HepG2 (cell line): ENCODE measurements around the gene MISP3. TPM values are rescaled to one million over a fixed set of nuclear protein-coding genes. Genes with fewer than 3 reads are reported as not detected.

ENCODE experiments used
- CENPT ChIP-seq: sonication (generic); formaldehyde crosslinking; IDR thresholded peaks from 2 replicates; pipeline ENCODE4 v1.8.0; 2022; ENCODE audit warnings: low read depth, mild to moderate bottlenecking, moderate library complexity, missing genetic modification reagents
- JARID2 ChIP-seq: sonication (generic); formaldehyde crosslinking; IDR thresholded peaks from 2 replicates; pipeline ENCODE4 v1.8.1; 2023; ENCODE audit warnings: missing genetic modification reagents, inconsistent platforms; ENCODE audit not compliant: insufficient replicate concordance
- NFRKB ChIP-seq: fragments of 450-650 bp; IDR thresholded peaks from 2 replicates; pipeline ENCODE4 v1.6.1; 2017
- REL ChIP-seq: sonication (generic); formaldehyde crosslinking; conservative IDR thresholded peaks from 2 replicates; pipeline ENCODE4 v1.8.0; 2022; ENCODE audit warnings: mild to moderate bottlenecking, missing genetic modification reagents, moderate library complexity
- RELA ChIP-seq: sonication (generic); formaldehyde crosslinking; IDR thresholded peaks from 2 replicates; pipeline ENCODE4 v1.4.0; 2020; ENCODE audit warnings: missing genetic modification reagents
- RXRA ChIP-seq: sonication (generic); formaldehyde crosslinking; IDR thresholded peaks from 2 replicates; pipeline ENCODE4 v1.5.1; 2020; ENCODE audit warnings: missing genetic modification reagents
- ZFP82 ChIP-seq: sonication (generic); formaldehyde crosslinking; IDR thresholded peaks from 2 replicates; pipeline ENCODE4 v1.5.1; 2020; ENCODE audit warnings: mild to moderate bottlenecking, missing genetic modification reagents, borderline replicate concordance
- ZNF547 ChIP-seq: sonication (generic); formaldehyde crosslinking; IDR thresholded peaks from 2 replicates; pipeline ENCODE4 v1.5.1; 2020; ENCODE audit warnings: mild to moderate bottlenecking, missing genetic modification reagents
- ZNF841 ChIP-seq: sonication (generic); formaldehyde crosslinking; IDR thresholded peaks from 2 replicates; pipeline ENCODE4 v1.8.1; 2023; ENCODE audit warnings: missing genetic modification reagents, borderline replicate concordance
- polyA plus RNA-seq, 8 experiments: library from polyadenylated mRNA; depleted of rRNA in 3 of 8; stranded (reverse) in 7 of 8; unstranded in 1 of 8; fragments of >200 nt; fragmentation: Illumina TruSeq in 4 of 8; extraction: Trizol in 4 of 8; gene quantifications; 2 replicates each; pipeline versions ENCODE4 v1.2.1 to v1.2.3, GENCODE V29; 2011 to 2016; ENCODE audit warnings: low read depth in 4 of 8, missing spikeins in 1 of 8, mixed read lengths in 1 of 8; ENCODE audit not compliant: insufficient read depth in 1 of 8
- total RNA-seq, 5 experiments: library from RNA; depleted of rRNA; stranded (reverse); fragments of >200 nt; fragmentation: Illumina TruSeq; extraction: Trizol; gene quantifications; 2 replicates each; pipeline ENCODE4 v1.2.3, GENCODE V29; 2016; ENCODE audit warnings: low read depth in 1 of 5
- TF ChIP-seq, protein P1 (sequence below): sonication (generic); formaldehyde crosslinking; IDR thresholded peaks from 2 replicates; pipeline ENCODE4 v1.5.0; 2020; ENCODE audit warnings: missing genetic modification reagents, mild to moderate bottlenecking, borderline replicate concordance
- TF ChIP-seq, protein P2 (sequence below): sonication (generic); formaldehyde crosslinking; IDR thresholded peaks from 2 replicates; pipeline ENCODE4 v1.4.0; 2020; ENCODE audit warnings: missing genetic modification reagents, borderline replicate concordance
- TF ChIP-seq, protein P3 (sequence below): sonication (generic); formaldehyde crosslinking; conservative IDR thresholded peaks from 2 replicates; pipeline ENCODE4 v1.4.0; 2020; ENCODE audit warnings: missing genetic modification reagents
- TF ChIP-seq, protein P4 (sequence below): sonication (generic); formaldehyde crosslinking; IDR thresholded peaks from 2 replicates; pipeline ENCODE4 v1.9.0; 2021; ENCODE audit warnings: mild to moderate bottlenecking, missing genetic modification reagents

MISP3 gene
- total and polyA plus RNA-seq, 2 of the 13 experiments (the other 11 are each of a cell fraction or from before 2014, with no cell fraction given) = 2.5 to 5.4 TPM

DNA sequence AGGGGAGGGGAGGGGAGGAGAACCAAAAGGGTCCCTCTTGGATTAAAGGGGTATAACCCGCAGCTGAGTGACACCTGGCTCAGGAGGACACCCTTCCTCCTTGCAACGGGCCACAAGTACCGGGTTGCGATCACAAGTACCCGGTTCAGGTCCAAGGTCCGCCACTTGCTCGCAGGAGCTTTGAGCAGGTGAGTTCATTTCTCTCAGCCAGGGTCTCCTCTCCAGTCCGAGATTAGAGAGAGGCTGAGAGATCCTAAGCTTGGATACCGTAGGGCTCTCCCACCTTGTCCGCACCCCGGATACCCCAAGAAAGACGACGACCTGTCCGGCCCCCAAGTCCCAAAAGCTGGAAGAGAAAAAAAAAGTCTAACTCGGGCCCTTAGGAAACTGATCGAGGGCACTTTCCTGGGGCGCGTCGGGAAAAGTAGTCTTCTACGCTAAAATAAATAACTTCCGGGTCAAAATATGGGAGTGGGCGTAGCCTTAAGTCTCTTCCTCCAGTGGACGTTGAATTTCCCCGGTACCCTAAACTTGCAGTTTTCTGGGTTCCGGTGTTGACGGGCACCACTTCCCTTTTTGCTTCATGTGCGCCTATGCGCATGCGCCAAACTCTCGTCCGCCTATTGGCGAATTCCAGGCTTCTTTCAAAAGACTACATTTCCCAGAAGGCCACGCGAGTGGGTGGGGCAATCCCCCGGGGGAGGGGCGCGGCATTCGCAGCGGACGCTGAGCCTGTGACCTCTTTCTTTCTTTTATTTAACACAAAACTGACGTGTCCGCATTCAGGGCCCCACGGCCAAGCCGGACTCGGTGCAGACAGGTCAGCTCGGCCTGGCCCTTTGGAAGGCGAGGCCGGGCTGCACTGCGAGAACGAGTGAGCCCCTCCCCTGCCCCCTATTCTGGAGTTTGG lies 8.6 kb downstream of the MISP3 start (continued):
- TF ChIP-seq CENPT (CRISPR knock-in tag) (no peak), NFRKB (no peak), RELA (CRISPR knock-in tag) (no peak), ZFP82 (CRISPR knock-in tag) (no peak), ZNF547 (no peak; the same call in 1 of the 2 replicates), REL (CRISPR knock-in tag) (no peak), JARID2 (CRISPR knock-in tag) (no peak), RXRA (CRISPR knock-in tag) (peak; percentile 46; the same call in 1 of the 2 replicates), ZNF841 (CRISPR knock-in tag) (no peak)
- TF ChIP-seq, protein P1, sequence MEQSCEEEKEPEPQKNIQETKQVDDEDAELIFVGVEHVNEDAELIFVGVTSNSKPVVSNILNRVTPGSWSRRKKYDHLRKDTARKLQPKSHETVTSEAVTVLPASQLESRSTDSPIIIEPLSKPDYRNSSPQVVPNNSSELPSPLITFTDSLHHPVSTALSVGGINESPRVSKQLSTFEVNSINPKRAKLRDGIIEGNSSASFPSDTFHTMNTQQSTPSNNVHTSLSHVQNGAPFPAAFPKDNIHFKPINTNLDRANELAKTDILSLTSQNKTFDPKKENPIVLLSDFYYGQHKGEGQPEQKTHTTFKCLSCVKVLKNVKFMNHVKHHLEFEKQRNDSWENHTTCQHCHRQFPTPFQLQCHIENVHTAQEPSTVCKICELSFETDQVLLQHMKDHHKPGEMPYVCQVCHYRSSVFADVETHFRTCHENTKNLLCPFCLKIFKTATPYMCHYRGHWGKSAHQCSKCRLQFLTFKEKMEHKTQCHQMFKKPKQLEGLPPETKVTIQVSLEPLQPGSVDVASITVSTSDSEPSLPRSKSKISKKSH (CRISPR knock-in tag) = no peak
- TF ChIP-seq, protein P2, sequence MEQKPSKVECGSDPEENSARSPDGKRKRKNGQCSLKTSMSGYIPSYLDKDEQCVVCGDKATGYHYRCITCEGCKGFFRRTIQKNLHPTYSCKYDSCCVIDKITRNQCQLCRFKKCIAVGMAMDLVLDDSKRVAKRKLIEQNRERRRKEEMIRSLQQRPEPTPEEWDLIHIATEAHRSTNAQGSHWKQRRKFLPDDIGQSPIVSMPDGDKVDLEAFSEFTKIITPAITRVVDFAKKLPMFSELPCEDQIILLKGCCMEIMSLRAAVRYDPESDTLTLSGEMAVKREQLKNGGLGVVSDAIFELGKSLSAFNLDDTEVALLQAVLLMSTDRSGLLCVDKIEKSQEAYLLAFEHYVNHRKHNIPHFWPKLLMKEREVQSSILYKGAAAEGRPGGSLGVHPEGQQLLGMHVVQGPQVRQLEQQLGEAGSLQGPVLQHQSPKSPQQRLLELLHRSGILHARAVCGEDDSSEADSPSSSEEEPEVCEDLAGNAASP (CRISPR knock-in tag) = peak; percentile 23; the same call in 1 of the 2 replicates
- TF ChIP-seq, protein P3, sequence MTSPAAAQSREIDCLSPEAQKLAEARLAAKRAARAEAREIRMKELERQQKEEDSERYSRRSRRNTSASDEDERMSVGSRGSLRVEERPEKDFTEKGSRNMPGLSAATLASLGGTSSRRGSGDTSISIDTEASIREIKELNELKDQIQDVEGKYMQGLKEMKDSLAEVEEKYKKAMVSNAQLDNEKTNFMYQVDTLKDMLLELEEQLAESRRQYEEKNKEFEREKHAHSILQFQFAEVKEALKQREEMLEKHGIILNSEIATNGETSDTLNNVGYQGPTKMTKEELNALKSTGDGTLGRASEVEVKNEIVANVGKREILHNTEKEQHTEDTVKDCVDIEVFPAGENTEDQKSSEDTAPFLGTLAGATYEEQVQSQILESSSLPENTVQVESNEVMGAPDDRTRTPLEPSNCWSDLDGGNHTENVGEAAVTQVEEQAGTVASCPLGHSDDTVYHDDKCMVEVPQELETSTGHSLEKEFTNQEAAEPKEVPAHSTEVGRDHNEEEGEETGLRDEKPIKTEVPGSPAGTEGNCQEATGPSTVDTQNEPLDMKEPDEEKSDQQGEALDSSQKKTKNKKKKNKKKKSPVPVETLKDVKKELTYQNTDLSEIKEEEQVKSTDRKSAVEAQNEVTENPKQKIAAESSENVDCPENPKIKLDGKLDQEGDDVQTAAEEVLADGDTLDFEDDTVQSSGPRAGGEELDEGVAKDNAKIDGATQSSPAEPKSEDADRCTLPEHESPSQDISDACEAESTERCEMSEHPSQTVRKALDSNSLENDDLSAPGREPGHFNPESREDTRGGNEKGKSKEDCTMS (CRISPR knock-in tag) = no peak
- TF ChIP-seq, protein P4, sequence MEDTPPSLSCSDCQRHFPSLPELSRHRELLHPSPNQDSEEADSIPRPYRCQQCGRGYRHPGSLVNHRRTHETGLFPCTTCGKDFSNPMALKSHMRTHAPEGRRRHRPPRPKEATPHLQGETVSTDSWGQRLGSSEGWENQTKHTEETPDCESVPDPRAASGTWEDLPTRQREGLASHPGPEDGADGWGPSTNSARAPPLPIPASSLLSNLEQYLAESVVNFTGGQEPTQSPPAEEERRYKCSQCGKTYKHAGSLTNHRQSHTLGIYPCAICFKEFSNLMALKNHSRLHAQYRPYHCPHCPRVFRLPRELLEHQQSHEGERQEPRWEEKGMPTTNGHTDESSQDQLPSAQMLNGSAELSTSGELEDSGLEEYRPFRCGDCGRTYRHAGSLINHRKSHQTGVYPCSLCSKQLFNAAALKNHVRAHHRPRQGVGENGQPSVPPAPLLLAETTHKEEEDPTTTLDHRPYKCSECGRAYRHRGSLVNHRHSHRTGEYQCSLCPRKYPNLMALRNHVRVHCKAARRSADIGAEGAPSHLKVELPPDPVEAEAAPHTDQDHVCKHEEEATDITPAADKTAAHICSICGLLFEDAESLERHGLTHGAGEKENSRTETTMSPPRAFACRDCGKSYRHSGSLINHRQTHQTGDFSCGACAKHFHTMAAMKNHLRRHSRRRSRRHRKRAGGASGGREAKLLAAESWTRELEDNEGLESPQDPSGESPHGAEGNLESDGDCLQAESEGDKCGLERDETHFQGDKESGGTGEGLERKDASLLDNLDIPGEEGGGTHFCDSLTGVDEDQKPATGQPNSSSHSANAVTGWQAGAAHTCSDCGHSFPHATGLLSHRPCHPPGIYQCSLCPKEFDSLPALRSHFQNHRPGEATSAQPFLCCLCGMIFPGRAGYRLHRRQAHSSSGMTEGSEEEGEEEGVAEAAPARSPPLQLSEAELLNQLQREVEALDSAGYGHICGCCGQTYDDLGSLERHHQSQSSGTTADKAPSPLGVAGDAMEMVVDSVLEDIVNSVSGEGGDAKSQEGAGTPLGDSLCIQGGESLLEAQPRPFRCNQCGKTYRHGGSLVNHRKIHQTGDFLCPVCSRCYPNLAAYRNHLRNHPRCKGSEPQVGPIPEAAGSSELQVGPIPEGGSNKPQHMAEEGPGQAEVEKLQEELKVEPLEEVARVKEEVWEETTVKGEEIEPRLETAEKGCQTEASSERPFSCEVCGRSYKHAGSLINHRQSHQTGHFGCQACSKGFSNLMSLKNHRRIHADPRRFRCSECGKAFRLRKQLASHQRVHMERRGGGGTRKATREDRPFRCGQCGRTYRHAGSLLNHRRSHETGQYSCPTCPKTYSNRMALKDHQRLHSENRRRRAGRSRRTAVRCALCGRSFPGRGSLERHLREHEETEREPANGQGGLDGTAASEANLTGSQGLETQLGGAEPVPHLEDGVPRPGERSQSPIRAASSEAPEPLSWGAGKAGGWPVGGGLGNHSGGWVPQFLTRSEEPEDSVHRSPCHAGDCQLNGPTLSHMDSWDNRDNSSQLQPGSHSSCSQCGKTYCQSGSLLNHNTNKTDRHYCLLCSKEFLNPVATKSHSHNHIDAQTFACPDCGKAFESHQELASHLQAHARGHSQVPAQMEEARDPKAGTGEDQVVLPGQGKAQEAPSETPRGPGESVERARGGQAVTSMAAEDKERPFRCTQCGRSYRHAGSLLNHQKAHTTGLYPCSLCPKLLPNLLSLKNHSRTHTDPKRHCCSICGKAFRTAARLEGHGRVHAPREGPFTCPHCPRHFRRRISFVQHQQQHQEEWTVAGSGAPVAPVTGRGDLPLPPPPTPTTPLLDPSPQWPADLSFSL (CRISPR knock-in tag) = no peak
